Esophagus squamous epithelium (tissue), 4 donors: ENCODE data around the gene CNTRL. TPM values are rescaled to one million over a fixed set of nuclear protein-coding genes. Genes with fewer than 3 reads are reported as not detected.

Experiments
- small RNA-seq, 4 donors: library from RNA; depleted of rRNA; stranded (forward); fragments of <200 nt; gene quantifications; one replicate each; pipeline ENCODE3, GENCODE V24; 2016
- total RNA-seq, 4 donors: library from RNA; depleted of rRNA; stranded (reverse); fragments of >200 nt; gene quantifications; one replicate each; pipeline ENCODE4 v1.1.0, GENCODE V29; 2016

CNTRL gene
- total RNA-seq, 4 donors from 2014 or later = 7.2 to 15.3 (median 8.0) TPM

Small RNAs within 50 kb of the gene (small RNA-seq; reads per million reads assigned to genes)
- gene RN7SL181P = 0 reads per million in 4 donors

Other genes starting within 250 kb of the CNTRL start
- gene PSMD5, start 232.0 kb upstream of the CNTRL start, total RNA-seq = 10 to 100 TPM; 21.4 to 35.3 (median 33.3) TPM
- 10 to 100 TPM; 12.8 to 40.0 (median 30.9) TPM for gene PHF19, start 197.8 kb upstream of the CNTRL start, total RNA-seq
- 1 to 10 TPM; 2.5 to 5.7 (median 2.8) TPM for gene TRAF1, start 148.2 kb upstream of the CNTRL start, total RNA-seq
- gene C5, start 24.7 kb upstream of the CNTRL start, total RNA-seq = 1 to 10 TPM in 3 of 4 donors, under 1 TPM in 1; 0.83 to 5.1 (median 1.6) TPM
- gene RAB14, start 126.9 kb downstream of the CNTRL start, total RNA-seq = 10 to 100 TPM; 36.7 to 56.5 (median 42.8) TPM
- gene GSN, start 193.2 kb downstream of the CNTRL start, total RNA-seq = 1,000 to 10,000 TPM in 2 of 4 donors, 100 to 1,000 TPM in 2; 287 to 1,151 (median 926) TPM